LNCAP (cell line): ENCODE data around the gene ERAP2.

ENCODE experiments used
- TF ChIP-seq, protein P1 (sequence below): fragments of 450-650 bp; IDR thresholded peaks from 2 replicates; pipeline ENCODE4 v1.5.1; 2017; ENCODE audit warnings: mild to moderate bottlenecking

The ERAP2 gene

DNA sequence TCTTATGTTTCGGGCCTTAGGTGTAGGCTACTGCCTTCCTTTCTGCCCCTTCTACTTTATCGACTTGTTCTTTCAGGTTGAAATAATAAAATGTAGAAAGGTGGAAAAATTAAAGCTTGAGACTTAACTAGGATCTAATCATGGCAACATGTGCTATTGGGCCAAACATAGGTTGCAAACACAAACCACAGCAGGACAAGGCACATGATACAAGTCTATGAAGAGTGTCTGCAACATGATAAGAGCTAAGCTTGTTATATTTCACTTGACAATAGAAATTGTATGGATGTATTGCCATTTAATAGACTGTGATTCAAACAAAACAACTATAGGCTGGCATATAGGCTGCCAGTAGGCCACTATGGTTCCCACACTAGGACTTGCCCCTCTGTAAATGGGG, 1.7 kb upstream of the ERAP2 start:
- TF ChIP-seq, protein P1, sequence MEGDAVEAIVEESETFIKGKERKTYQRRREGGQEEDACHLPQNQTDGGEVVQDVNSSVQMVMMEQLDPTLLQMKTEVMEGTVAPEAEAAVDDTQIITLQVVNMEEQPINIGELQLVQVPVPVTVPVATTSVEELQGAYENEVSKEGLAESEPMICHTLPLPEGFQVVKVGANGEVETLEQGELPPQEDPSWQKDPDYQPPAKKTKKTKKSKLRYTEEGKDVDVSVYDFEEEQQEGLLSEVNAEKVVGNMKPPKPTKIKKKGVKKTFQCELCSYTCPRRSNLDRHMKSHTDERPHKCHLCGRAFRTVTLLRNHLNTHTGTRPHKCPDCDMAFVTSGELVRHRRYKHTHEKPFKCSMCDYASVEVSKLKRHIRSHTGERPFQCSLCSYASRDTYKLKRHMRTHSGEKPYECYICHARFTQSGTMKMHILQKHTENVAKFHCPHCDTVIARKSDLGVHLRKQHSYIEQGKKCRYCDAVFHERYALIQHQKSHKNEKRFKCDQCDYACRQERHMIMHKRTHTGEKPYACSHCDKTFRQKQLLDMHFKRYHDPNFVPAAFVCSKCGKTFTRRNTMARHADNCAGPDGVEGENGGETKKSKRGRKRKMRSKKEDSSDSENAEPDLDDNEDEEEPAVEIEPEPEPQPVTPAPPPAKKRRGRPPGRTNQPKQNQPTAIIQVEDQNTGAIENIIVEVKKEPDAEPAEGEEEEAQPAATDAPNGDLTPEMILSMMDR, result no peak

DNA sequence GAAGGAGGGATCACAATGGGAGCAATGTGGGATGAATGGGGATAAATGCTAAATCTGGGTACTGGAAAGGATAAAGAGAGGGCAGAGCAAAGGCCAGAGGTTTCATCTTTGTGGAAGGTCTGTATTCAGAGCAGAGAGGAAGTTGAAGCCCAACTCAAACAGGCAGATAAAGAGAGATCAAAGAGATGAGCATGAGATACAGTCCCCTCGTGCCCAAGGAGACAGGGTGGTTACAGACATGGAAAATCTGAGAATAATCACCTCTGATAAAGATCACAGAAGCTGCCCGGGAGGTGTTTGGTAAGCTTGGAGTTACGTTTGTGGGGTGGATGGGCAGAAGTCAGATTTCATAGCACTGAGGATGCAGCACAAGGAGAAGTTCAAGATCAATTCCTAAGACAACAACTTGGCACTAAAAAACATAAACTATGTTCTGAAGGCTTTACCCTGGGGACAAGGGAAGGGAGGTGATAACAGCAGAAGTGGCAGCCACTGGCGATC, 459 bp upstream of the ERAP2 start:
- TF ChIP-seq, protein P1, result no peak

DNA sequence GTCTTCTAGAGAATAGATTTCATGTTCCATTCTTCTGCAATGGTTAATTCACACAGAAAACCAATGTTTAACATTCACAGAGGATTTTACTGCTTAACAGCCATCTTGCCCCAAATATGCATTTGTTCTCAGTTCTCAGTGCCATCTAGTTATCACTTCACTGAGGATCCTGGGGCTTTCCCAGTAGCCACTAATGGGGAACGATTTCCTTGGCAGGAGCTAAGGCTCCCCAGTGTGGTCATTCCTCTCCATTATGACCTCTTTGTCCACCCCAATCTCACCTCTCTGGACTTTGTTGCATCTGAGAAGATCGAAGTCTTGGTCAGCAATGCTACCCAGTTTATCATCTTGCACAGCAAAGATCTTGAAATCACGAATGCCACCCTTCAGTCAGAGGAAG, 3.4 kb downstream of the ERAP2 start:
- TF ChIP-seq, protein P1, result no peak

DNA sequence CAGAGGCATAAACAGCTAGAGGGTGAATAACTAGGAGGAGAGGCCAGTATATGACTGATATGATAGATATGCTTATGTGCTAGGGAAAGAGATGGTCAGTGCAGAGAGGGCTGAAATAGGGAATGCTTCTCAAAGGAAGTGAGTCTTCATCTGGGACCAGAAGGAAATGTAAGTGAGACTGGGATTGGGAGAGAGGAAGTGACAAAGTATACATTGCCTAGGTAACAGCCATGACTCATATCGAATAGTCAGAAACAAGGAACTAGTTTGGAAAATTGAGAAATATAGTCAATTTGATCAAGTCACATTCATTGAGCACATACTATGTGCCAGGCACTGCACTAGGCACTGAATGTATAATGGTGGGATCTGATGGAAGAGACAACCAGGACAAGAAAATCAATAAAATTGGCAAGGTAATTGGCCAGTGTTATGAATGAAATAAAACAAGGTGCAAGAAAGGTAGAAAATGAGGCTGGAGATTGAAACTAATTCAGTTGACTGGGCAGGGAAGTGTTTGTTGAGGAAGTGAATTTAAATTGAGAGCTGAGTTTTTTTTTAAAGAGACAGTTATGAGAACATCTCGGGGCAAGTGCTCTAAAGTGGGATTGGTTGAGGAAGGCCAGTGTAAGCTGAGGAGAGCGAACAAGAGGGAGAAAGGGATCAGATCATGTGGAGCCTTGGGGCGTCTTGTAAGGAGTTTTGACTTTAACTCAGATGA, 4.3 kb downstream of the ERAP2 start:
- TF ChIP-seq, protein P1, result no peak

DNA sequence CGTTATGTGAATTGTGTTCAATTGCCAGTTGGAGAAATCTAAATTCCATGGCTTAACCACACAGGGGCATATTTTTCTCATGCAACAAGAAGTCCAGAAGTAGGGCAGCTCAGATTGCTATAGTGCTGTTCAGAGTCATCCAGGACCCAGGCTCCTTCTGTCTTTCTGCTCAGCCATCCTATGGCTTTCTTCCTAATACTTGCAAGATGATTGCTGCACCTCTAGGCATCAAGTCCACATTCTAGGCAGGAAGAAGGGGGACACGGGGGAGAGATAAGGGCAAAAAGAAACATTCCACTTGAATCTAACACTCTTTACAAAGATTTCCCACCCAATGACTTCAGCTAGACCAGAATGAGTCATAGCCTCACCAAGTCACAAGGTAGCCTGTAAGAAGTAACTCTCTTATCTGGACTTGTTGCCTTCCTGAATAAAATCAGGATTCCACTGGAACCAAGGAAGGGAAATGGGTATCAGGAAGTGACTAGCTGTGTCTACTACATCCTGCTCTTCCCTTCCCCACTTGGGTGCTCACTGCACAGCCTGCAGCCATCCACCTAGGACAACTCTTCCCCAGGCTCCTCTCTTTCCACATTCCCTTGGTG, 5.3 kb downstream of the ERAP2 start:
- TF ChIP-seq, protein P1, result no peak

DNA sequence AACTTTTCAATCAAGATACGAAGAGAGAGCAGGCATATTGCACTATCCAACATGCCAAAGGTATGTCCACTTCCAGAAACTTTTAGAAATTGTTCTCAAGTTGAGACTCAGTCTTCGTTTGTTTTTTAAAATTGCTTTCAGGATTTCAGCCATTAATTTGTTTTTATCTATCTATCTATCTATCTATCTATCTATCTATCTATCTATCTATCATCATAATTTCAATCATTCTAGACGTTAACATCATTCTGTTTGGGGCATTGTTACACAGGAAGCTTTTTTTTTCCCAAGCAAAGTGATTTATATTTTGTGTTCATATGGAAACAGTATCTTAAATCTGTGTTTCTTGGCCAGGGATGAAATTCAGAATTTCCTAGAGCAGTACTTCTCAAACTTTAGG, 7.6 kb downstream of the ERAP2 start:
- TF ChIP-seq, protein P1, result no peak

DNA sequence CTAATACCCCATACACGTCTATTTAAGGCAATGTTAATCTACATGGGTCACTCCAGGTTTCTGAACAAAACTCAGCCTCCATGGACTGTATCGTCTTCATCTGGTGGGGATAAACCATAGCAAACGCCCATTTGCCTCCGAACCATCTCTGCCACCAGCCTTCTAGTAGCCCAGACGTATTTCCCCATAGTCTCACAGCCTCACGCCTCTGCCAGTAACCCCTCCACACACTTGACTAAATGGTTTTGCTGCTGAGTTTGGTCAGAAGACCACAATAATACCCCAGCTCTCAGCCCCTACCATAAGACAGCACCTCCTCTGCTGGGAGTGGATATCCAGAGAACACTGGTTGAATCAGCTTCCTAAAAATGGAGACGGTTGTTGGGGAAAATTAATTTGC, 8.7 kb downstream of the ERAP2 start:
- TF ChIP-seq, protein P1, result no peak
